GM12878 (cell line): ENCODE results near the gene DTNA. TPM values are rescaled to one million over a fixed set of nuclear protein-coding genes. Genes with fewer than 3 reads are reported as not detected.

Experiments
- ATAC-seq: fragments of 200-7000 bp; cut with Tn5 transposase; 3 replicates; pipeline ENCODE4 v1.9.1; 2020; ENCODE audit warnings: mild to moderate bottlenecking, moderate library complexity
- BruUV-seq: library from RNA; stranded (reverse); fragments of 400-500 nt; replicated peaks from 2 replicates; lab custom pipeline; 2021; lab: Mats Ljungman, UMichigan
- CTCF ChIA-PET: fragments of 300-600 bp; sonication (Branson Sonifier 250); formaldehyde crosslinking; extraction: SDS; loops from one replicate; lab custom pipeline; 2021; ENCODE audit warnings: inconsistent platforms; lab: Yijun Ruan, JAX
- POLR2A ChIA-PET: fragments of 350-600 bp; formaldehyde crosslinking; extraction: SDS; loops from one replicate; lab custom pipeline; 2021; ENCODE audit warnings: inconsistent platforms; lab: Charles Lee
- RAD21 ChIA-PET: fragments of 300-600 bp; sonication (Branson Sonifier 250); formaldehyde crosslinking; loops from one replicate; lab custom pipeline; 2023; ENCODE audit warnings: antibody characterized with exemption; ENCODE audit not compliant: unreplicated experiment; lab: Charles Lee
- SMC1A ChIA-PET: fragments of 300-600 bp; sonication (Branson Sonifier 250); formaldehyde crosslinking; loops from one replicate; lab custom pipeline; 2023; ENCODE audit not compliant: unreplicated experiment, uncharacterized antibody; lab: Charles Lee
- DNase-seq: peaks from one replicate; pipeline ENCODE4 v3.0.0-alpha.2; 2011; ENCODE audit warnings: low read depth, low spot score
- FAIRE-seq: peaks from 3 replicates; lab custom pipeline; 2011; peaks lifted over from hg19 to GRCh38; lab: Jason Lieb, UNC
- H2AFZ ChIP-seq: 2 replicates; pipeline ENCODE4 v1.6.0; 2011; ENCODE audit warnings: low read depth, low read length, control low read depth; ENCODE audit not compliant: control insufficient read depth
- H3K27ac ChIP-seq: 2 replicates; pipeline ENCODE4 v1.5.1; 2011; ENCODE audit warnings: control low read depth; ENCODE audit not compliant: control insufficient read depth, insufficient read depth
- H3K27me3 ChIP-seq, 2 experiments: replicated peaks in 1 of 2; 2 replicates each; pipeline versions ENCODE4 v1.6.0 to v1.6.1; 2011; ENCODE audit warnings: low read length in 1 of 2; ENCODE audit not compliant: control insufficient read depth in 2 of 2, insufficient read depth in 2 of 2
- H3K36me3 ChIP-seq, 2 experiments: 2 replicates each; pipeline ENCODE4 v1.5.1; 2011; ENCODE audit warnings: low read length in 1 of 2; ENCODE audit not compliant: control insufficient read depth in 2 of 2, insufficient read depth in 2 of 2
- H3K4me1 ChIP-seq: 2 replicates; pipeline ENCODE4 v1.6.1; 2011; ENCODE audit warnings: mild to moderate bottlenecking, low read length, moderate library complexity, mixed read lengths; ENCODE audit not compliant: control insufficient read depth, insufficient read depth
- H3K4me2 ChIP-seq: 2 replicates; pipeline ENCODE4 v1.6.0; 2011; ENCODE audit warnings: control low read depth; ENCODE audit not compliant: control insufficient read depth, insufficient read depth
- H3K4me3 ChIP-seq: fragments of 200-600 bp; sonication (generic); 2 replicates; pipeline ENCODE4 v1.5.1; 2016
- H3K79me2 ChIP-seq: 2 replicates; pipeline ENCODE4 v1.6.0; 2011; ENCODE audit warnings: low read length; ENCODE audit not compliant: control insufficient read depth, insufficient read depth
- H3K9ac ChIP-seq: 2 replicates; pipeline ENCODE4 v1.8.0; 2011; ENCODE audit warnings: low read length, control low read depth, mixed read lengths; ENCODE audit not compliant: control insufficient read depth, insufficient read depth
- H3K9me3 ChIP-seq: replicated peaks from 3 replicates; pipeline ENCODE4 v1.5.1; 2011; ENCODE audit warnings: mild to moderate bottlenecking, low read length; ENCODE audit not compliant: control insufficient read depth, insufficient read depth
- H4K20me1 ChIP-seq: 2 replicates; pipeline ENCODE4 v1.6.0; 2011; ENCODE audit not compliant: control insufficient read depth, insufficient read depth
- CHD4 ChIP-seq: fragments of 200-600 bp; sonication (generic); IDR thresholded peaks from 2 replicates; pipeline ENCODE4 v1.6.1; 2016; ENCODE audit warnings: mild to moderate bottlenecking
- MEF2B ChIP-seq: fragments of 450-650 bp; IDR thresholded peaks from 2 replicates; pipeline ENCODE4 v1.6.1; 2018; ENCODE audit warnings: mild to moderate bottlenecking, moderate library complexity; ENCODE audit not compliant: partially characterized antibody, poor library complexity, severe bottlenecking
- RAD51 ChIP-seq: fragments of 450-650 bp; IDR thresholded peaks from 2 replicates; pipeline ENCODE4 v1.6.1; 2016; ENCODE audit warnings: moderate library complexity, mild to moderate bottlenecking, inconsistent platforms
- USF2 ChIP-seq: IDR thresholded peaks from 2 replicates; pipeline ENCODE4 v1.6.1; 2011; ENCODE audit warnings: low read depth, low read length, improper control_type of control experiment, borderline replicate concordance
- ZNF217 ChIP-seq: fragments of 450-650 bp; IDR thresholded peaks from 2 replicates; pipeline ENCODE4 v1.6.1; 2017; ENCODE audit warnings: antibody characterized with exemption, mild to moderate bottlenecking
- WGBS: methylation state at CpG from one replicate; pipeline ENCODE4 v1.1.6; 2016; ENCODE audit warnings: low lambda C conversion rate; ENCODE audit not compliant: insufficient replicate concordance, insufficient coverage; ENCODE audit errors: missing lambda C conversion rate; 5-methylcytosine and 5-hydroxymethylcytosine counted together
- in situ Hi-C: fragments of 300-500 bp; cut with MboI; formaldehyde crosslinking; loops from 9 replicates; pipeline ENCODE4 v1.14.3; 2018; ENCODE audit warnings: mixed read lengths
- intact Hi-C: fragments of 100-400 bp; cut with micrococcal nuclease; formaldehyde crosslinking; loops from one replicate; pipeline ENCODE4 v1.14.2; 2022; ENCODE audit not compliant: unreplicated experiment
- polyA plus RNA-seq, 11 experiments: library from polyadenylated mRNA; depleted of rRNA in 4 of 11; unstranded in 6 of 11; stranded (reverse) in 5 of 11; fragments of >200 nt; fragmentation: Nextera tagmentation in 4 of 11; fragmentation: Illumina TruSeq in 1 of 11; extraction: Ambion mirVana in 4 of 11; extraction: Trizol in 1 of 11; gene quantifications; 1 replicate in 1 of 11; 2 replicates in 10 of 11; pipeline versions ENCODE4 v1.2.1 to v1.2.3, GENCODE V29; 2011 to 2016; ENCODE audit warnings: inconsistent platforms in 2 of 11, missing spikeins in 2 of 11, low read depth in 1 of 11
- total RNA-seq, 4 experiments: library from RNA; depleted of rRNA in 3 of 4; stranded (reverse); fragments of >200 nt in 3 of 4; fragmentation: Illumina TruSeq in 1 of 4; extraction: Trizol in 1 of 4; gene quantifications; 2 replicates each; pipeline versions ENCODE4 v1.2.1 to v1.2.3, GENCODE V29; 2013 to 2021

The DTNA gene
- total and polyA plus RNA-seq, 10 of the 15 experiments (the other 5 are each of a cell fraction or from before 2014, with no cell fraction given) = 0.26 to 8.6 (median 0.53) TPM

- BruUV-seq = no TSS peak
- in situ Hi-C loops = no loop called here
- no peak overlapping the region for H3K27ac ChIP-seq
- no peaks in the 10 kb centered on the region for H3K4me1 ChIP-seq
- FAIRE-seq (no peak), ATAC-seq (no peak), DNase-seq (no peak)
- H3K27me3 ChIP-seq = no peaks in the 10 kb centered on the region; a peak in 1 of 4 replicates
- ChIA-PET RAD21 (interaction anchor here (2.2 kb wide), 1 partner anchor 145 kb away, joined by 10 read pairs; no protein-coding TSS in a partner anchor), SMC1A (interaction anchor here (1.1 kb wide), 1 partner anchor 223 kb away, joined by 3 read pairs; no protein-coding TSS in a partner anchor), POLR2A (no interaction called here), CTCF (interaction anchor here (1.3 kb wide), 1 partner anchor 11 kb away, joined by 4 read pairs; no protein-coding TSS in a partner anchor)
- intact Hi-C loops = no loop called here
- H3K9me3 ChIP-seq = no peaks in the 10 kb centered on the region
- H4K20me1 ChIP-seq = no peaks in the 10 kb centered on the region
- no peaks in the 10 kb centered on the region for H3K79me2 ChIP-seq
- H3K4me2 ChIP-seq = no peak overlapping the region
- H3K4me3 ChIP-seq = no peak overlapping the region
- TF ChIP-seq USF2 = no peak
- no peak for TF ChIP-seq MEF2B
- TF ChIP-seq CHD4 = no peak
- TF ChIP-seq ZNF217 = no peak
- TF ChIP-seq RAD51 = no peak
- no peak overlapping the region for H2AFZ ChIP-seq
- no peak overlapping the region for H3K9ac ChIP-seq
- 0% methylated on average over 3 of the region's 3 CpGs for WGBS
- H3K36me3 ChIP-seq = no peaks in the 10 kb centered on the region
Measured at GRCh38 chr18:34806527-34806926, 96.4 kb downstream of the DTNA start.
